ENCODE measurements around the gene ASTN2.

Gene ASTN2

GRCh38 chr9:116724123-116724522, 690.7 kb downstream of the ASTN2 start:
- no peak for DNase-seq (ENCODE audit: extremely low spot score)
- TF ChIP-seq, protein P1, sequence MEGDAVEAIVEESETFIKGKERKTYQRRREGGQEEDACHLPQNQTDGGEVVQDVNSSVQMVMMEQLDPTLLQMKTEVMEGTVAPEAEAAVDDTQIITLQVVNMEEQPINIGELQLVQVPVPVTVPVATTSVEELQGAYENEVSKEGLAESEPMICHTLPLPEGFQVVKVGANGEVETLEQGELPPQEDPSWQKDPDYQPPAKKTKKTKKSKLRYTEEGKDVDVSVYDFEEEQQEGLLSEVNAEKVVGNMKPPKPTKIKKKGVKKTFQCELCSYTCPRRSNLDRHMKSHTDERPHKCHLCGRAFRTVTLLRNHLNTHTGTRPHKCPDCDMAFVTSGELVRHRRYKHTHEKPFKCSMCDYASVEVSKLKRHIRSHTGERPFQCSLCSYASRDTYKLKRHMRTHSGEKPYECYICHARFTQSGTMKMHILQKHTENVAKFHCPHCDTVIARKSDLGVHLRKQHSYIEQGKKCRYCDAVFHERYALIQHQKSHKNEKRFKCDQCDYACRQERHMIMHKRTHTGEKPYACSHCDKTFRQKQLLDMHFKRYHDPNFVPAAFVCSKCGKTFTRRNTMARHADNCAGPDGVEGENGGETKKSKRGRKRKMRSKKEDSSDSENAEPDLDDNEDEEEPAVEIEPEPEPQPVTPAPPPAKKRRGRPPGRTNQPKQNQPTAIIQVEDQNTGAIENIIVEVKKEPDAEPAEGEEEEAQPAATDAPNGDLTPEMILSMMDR (IDR thresholded peaks at IDR 0.05; ENCODE audit: control extremely low read depth, extremely low read depth, low read depth, missing control alignments): no peak
- ChIA-PET POLR2A (no interaction called here), CTCF (interaction anchor here (0.8 to 10.0 kb wide), 4 partner anchors 13 to 136 kb away, joined by 3 to 87 read pairs (median 7); no protein-coding TSS in a partner anchor)

GRCh38 chr9:116721944-116722343, 692.9 kb downstream of the ASTN2 start:
- ChIA-PET CTCF (interaction anchor here (1.4 to 10.0 kb wide), 3 partner anchors 10 to 139 kb away, joined by 4 to 87 read pairs (median 11); no protein-coding TSS in a partner anchor), POLR2A (no interaction called here)
- DNase-seq (ENCODE audit: extremely low spot score): no peak
- TF ChIP-seq, protein P1 (IDR thresholded peaks at IDR 0.05; ENCODE audit: control extremely low read depth, extremely low read depth, low read depth, missing control alignments): no peak

DNA sequence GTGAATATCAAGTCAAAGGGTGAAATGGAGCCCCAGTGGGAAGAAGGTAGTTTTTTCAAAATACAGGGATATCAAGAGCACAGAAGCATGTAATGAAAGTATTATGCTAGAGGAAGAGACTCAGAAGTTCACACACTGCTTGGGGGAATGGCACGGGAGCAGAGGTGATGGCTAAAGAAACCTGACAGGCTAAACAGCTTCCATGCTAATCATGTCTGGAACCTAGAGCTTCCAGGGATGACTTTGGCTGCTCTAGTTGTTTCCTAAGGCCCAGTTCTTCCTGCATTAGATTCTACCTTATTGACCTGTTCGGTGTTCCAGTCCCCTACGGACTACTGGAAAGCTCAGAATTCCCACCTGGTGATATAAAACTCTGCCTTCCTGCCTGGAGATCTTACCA, 693.4 kb downstream of the ASTN2 start:
- TF ChIP-seq, protein P1 (IDR thresholded peaks at IDR 0.05; ENCODE audit: control extremely low read depth, extremely low read depth, low read depth, missing control alignments): no peak
- ChIA-PET CTCF (interaction anchor here (1.4 to 10.0 kb wide), 3 partner anchors 9 to 139 kb away, joined by 4 to 87 read pairs (median 11); no protein-coding TSS in a partner anchor), POLR2A (no interaction called here)
- no peak for DNase-seq (ENCODE audit: extremely low spot score)

DNA sequence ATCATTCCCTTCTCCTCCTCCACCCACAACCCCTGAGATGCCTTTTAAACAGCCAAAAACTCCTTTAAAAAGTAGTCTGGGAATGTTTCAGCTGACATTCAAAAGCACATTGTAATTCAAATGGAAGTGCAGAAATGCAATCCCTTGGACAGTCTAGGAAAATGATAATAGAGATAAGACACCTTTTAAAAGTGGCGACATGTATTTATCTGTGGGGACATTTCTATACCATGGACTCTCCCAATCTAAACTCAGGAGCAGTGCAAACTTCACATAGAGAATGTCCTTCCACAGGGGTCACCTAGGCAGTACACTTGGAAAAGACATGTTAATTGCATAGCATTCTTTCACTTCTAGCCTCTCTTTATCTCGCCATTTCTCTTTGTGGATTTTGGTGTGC, 694.7 kb downstream of the ASTN2 start:
- TF ChIP-seq, protein P1 (IDR thresholded peaks at IDR 0.05; ENCODE audit: control extremely low read depth, extremely low read depth, low read depth, missing control alignments): no peak
- POLR2A ChIA-PET: no interaction called here
- DNase-seq (ENCODE audit: extremely low spot score): no peak
- CTCF ChIA-PET: interaction anchor here (3.7 to 10.0 kb wide), 2 partner anchors 17 to 140 kb away, joined by 11 to 87 read pairs; no protein-coding TSS in a partner anchor

DNA sequence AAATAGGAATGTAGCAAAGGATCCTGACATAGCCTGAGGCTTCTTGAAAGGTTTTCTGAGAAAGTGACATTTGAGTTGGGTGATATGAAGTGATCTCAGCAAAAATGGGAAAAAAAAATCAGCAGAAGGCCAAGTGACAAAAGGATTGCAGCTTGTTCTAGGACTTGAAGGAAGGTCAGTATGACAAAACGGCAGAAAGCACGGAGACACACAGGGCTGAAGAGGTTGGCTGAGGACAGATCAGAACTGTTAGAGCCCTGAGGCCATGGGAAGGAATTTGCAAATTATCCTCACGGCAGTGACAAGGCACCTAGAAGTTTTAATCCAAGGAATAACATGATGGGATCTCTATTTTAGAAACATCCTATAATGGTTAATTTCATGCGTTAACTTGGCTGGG, 696.7 kb downstream of the ASTN2 start:
- POLR2A ChIA-PET: interaction anchor here (0.6 kb wide), 1 partner anchor 38 kb away, joined by 3 read pairs; no protein-coding TSS in a partner anchor
- DNase-seq (ENCODE audit: extremely low spot score): no peak
- CTCF ChIA-PET: interaction anchor here (0.8 kb wide), 1 partner anchor 17 kb away, joined by 3 read pairs; no protein-coding TSS in a partner anchor
- TF ChIP-seq, protein P1 (IDR thresholded peaks at IDR 0.05; ENCODE audit: control extremely low read depth, extremely low read depth, low read depth, missing control alignments): no peak

DNA sequence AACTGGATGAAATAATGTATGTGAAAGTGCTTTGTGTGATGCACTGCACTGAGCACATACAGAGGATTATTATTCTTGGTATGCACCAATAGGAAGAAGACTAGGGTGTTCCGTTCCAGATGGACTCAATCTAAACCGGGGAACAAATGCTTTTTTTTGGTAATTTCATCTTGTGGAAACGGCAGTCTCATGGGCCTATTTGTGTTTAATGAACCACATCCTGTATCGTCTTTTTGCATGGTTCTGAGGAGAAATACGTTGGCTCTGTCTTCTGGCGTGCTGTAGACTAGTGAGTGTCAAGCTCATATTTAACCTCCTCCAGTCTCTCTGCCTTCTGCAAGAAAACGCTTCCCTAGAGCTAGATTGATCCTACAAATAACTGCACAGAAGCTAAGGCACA, 697.7 kb downstream of the ASTN2 start:
- no peak for DNase-seq (ENCODE audit: extremely low spot score)
- ChIA-PET POLR2A (no interaction called here), CTCF (no interaction called here)
- TF ChIP-seq, protein P1 (IDR thresholded peaks at IDR 0.05; ENCODE audit: control extremely low read depth, extremely low read depth, low read depth, missing control alignments): no peak

Data from GM10248 (cell line).